ENCODE results near the gene NEMP1. TPM values are rescaled to one million over a fixed set of nuclear protein-coding genes. Genes with fewer than 3 reads are reported as not detected.
A peak's percentile ranks its signal among the peaks of the same experiment; 100 is the strongest.
"Not testable (repeated sequence)": the region's sequence is repeated elsewhere in the genome, so short reads cannot be mapped to it uniquely, and the experiment has no call there.

NEMP1 gene, protein sequence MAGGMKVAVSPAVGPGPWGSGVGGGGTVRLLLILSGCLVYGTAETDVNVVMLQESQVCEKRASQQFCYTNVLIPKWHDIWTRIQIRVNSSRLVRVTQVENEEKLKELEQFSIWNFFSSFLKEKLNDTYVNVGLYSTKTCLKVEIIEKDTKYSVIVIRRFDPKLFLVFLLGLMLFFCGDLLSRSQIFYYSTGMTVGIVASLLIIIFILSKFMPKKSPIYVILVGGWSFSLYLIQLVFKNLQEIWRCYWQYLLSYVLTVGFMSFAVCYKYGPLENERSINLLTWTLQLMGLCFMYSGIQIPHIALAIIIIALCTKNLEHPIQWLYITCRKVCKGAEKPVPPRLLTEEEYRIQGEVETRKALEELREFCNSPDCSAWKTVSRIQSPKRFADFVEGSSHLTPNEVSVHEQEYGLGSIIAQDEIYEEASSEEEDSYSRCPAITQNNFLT
- total RNA-seq, result 11.0 TPM

GRCh38 chr12:57078519-57079404 lies at the start of gene NEMP1:
TSS of gene NEMP1 (minus strand) at chr12:57078791. CDS start at chr12:57078745, 46 bp downstream.
- Histone ChIP-seq H3K9ac (ENCODE audit: low read depth in 1 of 3, low read length in 3 of 3) (peak within 1 kb of the TSS; percentile 79 to 81 (median 79)), H3K9me3 (ENCODE audit: control insufficient read depth in 3 of 3, low read length in 3 of 3) (no peaks in the 10 kb centered on the region), H3K27me3 (ENCODE audit: control insufficient read depth in 3 of 3, insufficient read depth in 3 of 3, low read length in 3 of 3) (no peaks in the 10 kb centered on the region), H3K27ac (ENCODE audit: low read depth, low read length) (peak within 1 kb of the TSS; percentile 87), H3K36me3 (ENCODE audit: control insufficient read depth in 3 of 3, insufficient read depth in 3 of 3, low read length in 3 of 3) (no peaks in the 10 kb centered on the region), H3K4me1 (ENCODE audit: control insufficient read depth in 3 of 3, insufficient read depth in 3 of 3, low read length in 3 of 3) (peaks cover 5 to 14% (median 12%) of the 10 kb centered on the region in 3 donors), H3K4me3 (ENCODE audit: low read length in 3 of 3) (peak within 1 kb of the TSS; percentile 78 to 85 (median 83))

GRCh38 chr12:57127726-57128518 lies 49.3 kb upstream of the NEMP1 start, which contains the start of gene LRP1:
TSS of gene LRP1 (plus strand) at chr12:57128483. CDS start at chr12:57128965, 482 bp downstream.
- Histone ChIP-seq H3K9me3 (ENCODE audit: control insufficient read depth in 3 of 3, low read length in 3 of 3) (no peaks in the 10 kb centered on the region), H3K4me3 (ENCODE audit: low read length in 3 of 3) (peak within 1 kb of the TSS; percentile 78 to 93 (median 86)), H3K27me3 (ENCODE audit: control insufficient read depth in 3 of 3, insufficient read depth in 3 of 3, low read length in 3 of 3) (no peaks in the 10 kb centered on the region), H3K9ac (ENCODE audit: low read depth in 1 of 3, low read length in 3 of 3) (peak within 1 kb of the TSS; percentile 81 to 92 (median 91)), H3K36me3 (ENCODE audit: control insufficient read depth in 3 of 3, insufficient read depth in 3 of 3, low read length in 3 of 3) (no peaks in the 10 kb centered on the region), H3K4me1 (ENCODE audit: control insufficient read depth in 3 of 3, insufficient read depth in 3 of 3, low read length in 3 of 3) (peaks cover 16 to 29% (median 29%) of the 10 kb centered on the region in 3 donors), H3K27ac (ENCODE audit: low read depth, low read length) (peak within 1 kb of the TSS; percentile 94)

- Histone ChIP-seq H3K4me3 (ENCODE audit: low read length in 3 of 3) (peak overlapping the region; percentile 78 to 93 (median 86)), H3K27ac (ENCODE audit: low read depth, low read length) (peak overlapping the region; percentile 94), H3K4me1 (ENCODE audit: control insufficient read depth in 3 of 3, insufficient read depth in 3 of 3, low read length in 3 of 3) (peaks cover 13 to 24% (median 22%) of the 10 kb centered on the region in 3 donors), H3K27me3 (ENCODE audit: control insufficient read depth in 3 of 3, insufficient read depth in 3 of 3, low read length in 3 of 3) (no peaks in the 10 kb centered on the region), H3K9ac (ENCODE audit: low read depth in 1 of 3, low read length in 3 of 3) (peak overlapping the region; percentile 43 to 92 (median 91)), H3K9me3 (ENCODE audit: control insufficient read depth in 3 of 3, low read length in 3 of 3) (no peaks in the 10 kb centered on the region), H3K36me3 (ENCODE audit: control insufficient read depth in 3 of 3, insufficient read depth in 3 of 3, low read length in 3 of 3) (no peaks in the 10 kb centered on the region)
Measured at GRCh38 chr12:57127101-57127725, 48.6 kb upstream of the NEMP1 start.

DNA sequence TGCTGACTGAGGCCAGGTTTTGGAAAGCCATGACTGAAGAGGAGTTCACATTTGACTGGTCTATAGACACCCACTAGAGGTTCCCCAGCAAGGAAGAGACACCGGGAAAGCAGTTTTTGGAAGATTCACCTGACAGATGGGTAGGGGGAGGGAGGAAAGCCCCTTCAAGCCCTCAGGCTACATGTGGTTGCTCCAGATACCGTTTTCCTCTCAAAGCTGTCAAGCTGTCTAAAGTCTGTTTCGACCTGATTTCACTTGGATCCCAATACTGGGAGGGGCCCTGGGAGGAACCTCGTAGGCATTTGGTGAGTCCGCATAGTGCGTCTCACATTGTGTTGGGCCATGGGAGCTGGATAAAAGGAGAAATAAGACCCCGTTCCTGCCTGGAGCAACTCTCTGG lies 48.0 kb upstream of the NEMP1 start:
- Histone ChIP-seq H3K4me3 (ENCODE audit: low read length in 3 of 3) (peak overlapping the region in 2 of 3 donors; percentile 86 to 93), H3K27me3 (ENCODE audit: control insufficient read depth in 3 of 3, insufficient read depth in 3 of 3, low read length in 3 of 3) (no peaks in the 10 kb centered on the region), H3K9ac (ENCODE audit: low read depth in 1 of 3, low read length in 3 of 3) (peak overlapping the region in 2 of 3 donors; percentile 91 to 92), H3K9me3 (ENCODE audit: control insufficient read depth in 3 of 3, low read length in 3 of 3) (no peaks in the 10 kb centered on the region), H3K36me3 (ENCODE audit: control insufficient read depth in 3 of 3, insufficient read depth in 3 of 3, low read length in 3 of 3) (no peaks in the 10 kb centered on the region), H3K4me1 (ENCODE audit: control insufficient read depth in 3 of 3, insufficient read depth in 3 of 3, low read length in 3 of 3) (peaks cover 7 to 18% (median 16%) of the 10 kb centered on the region in 3 donors), H3K27ac (ENCODE audit: low read depth, low read length) (peak overlapping the region; percentile 94)

DNA sequence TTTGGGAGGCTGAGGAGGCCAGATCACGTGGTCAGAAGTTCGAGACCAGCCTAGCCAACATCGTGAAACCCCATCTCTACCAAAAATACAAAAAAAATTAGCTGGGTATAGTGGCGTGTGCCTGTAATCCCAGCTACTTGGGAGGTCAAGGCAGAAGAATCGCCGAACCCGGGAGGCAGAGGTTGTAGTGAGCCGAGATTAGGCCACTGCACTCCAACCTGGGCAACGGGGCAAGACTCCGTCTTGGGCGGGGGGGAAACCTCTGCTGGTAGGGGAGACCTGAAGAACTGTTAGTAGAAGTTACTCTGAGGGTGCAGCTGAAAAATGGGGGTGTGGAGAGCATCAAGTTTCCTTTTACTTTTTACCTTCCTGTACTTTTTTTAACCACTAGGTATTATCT lies 47.5 kb upstream of the NEMP1 start:
- Histone ChIP-seq H3K4me3 (ENCODE audit: low read length in 3 of 3) (no peak overlapping the region), H3K27ac (ENCODE audit: low read depth, low read length) (no peak overlapping the region), H3K36me3 (ENCODE audit: control insufficient read depth in 3 of 3, insufficient read depth in 3 of 3, low read length in 3 of 3) (no peaks in the 10 kb centered on the region), H3K4me1 (ENCODE audit: control insufficient read depth in 3 of 3, insufficient read depth in 3 of 3, low read length in 3 of 3) (peaks cover 7 to 13% (median 13%) of the 10 kb centered on the region in 3 donors), H3K9me3 (ENCODE audit: control insufficient read depth in 3 of 3, low read length in 3 of 3) (no peaks in the 10 kb centered on the region), H3K9ac (ENCODE audit: low read depth in 1 of 3, low read length in 3 of 3) (no peak overlapping the region), H3K27me3 (ENCODE audit: control insufficient read depth in 3 of 3, insufficient read depth in 3 of 3, low read length in 3 of 3) (no peaks in the 10 kb centered on the region)

GRCh38 chr12:57124261-57124877 lies 45.8 kb upstream of the NEMP1 start:
- Histone ChIP-seq H3K27ac (ENCODE audit: low read depth, low read length) (no peak overlapping the region), H3K9ac (ENCODE audit: low read depth in 1 of 3, low read length in 3 of 3) (no peak overlapping the region), H3K4me1 (ENCODE audit: control insufficient read depth in 3 of 3, insufficient read depth in 3 of 3, low read length in 3 of 3) (peaks cover 7 to 9% (median 9%) of the 10 kb centered on the region in 3 donors), H3K4me3 (ENCODE audit: low read length in 3 of 3) (no peak overlapping the region), H3K9me3 (ENCODE audit: control insufficient read depth in 3 of 3, low read length in 3 of 3) (no peaks in the 10 kb centered on the region), H3K27me3 (ENCODE audit: control insufficient read depth in 3 of 3, insufficient read depth in 3 of 3, low read length in 3 of 3) (no peaks in the 10 kb centered on the region), H3K36me3 (ENCODE audit: control insufficient read depth in 3 of 3, insufficient read depth in 3 of 3, low read length in 3 of 3) (no peaks in the 10 kb centered on the region)

DNA sequence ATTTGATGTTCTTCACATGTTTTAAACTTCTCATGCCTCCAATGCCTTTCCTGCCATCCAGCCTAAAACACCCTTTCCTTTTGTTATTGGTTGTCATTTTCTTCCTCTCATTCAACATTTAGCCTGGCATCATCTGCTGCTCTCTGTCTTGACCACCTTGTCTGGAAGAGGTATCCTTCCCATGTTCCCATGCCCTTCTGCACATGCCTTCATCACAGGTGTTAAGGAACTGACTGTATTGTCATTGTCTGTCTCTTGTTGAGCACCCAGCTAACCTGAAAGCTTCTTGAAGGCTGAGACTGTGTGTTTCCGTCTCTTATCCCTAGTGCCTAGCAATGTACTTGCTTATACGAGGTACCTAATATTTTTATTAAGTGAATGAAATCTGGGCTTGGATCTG lies 45.2 kb upstream of the NEMP1 start:
- H3K9ac ChIP-seq (ENCODE audit: low read depth in 1 of 3, low read length in 3 of 3), result no peak overlapping the region
- peaks cover 9% of the 10 kb centered on the region in 3 donors for H3K4me1 ChIP-seq (ENCODE audit: control insufficient read depth in 3 of 3, insufficient read depth in 3 of 3, low read length in 3 of 3)
- no peaks in the 10 kb centered on the region for H3K36me3 ChIP-seq (ENCODE audit: control insufficient read depth in 3 of 3, insufficient read depth in 3 of 3, low read length in 3 of 3)
- H3K27me3 ChIP-seq (ENCODE audit: control insufficient read depth in 3 of 3, insufficient read depth in 3 of 3, low read length in 3 of 3), result no peaks in the 10 kb centered on the region
- H3K9me3 ChIP-seq (ENCODE audit: control insufficient read depth in 3 of 3, low read length in 3 of 3), result no peaks in the 10 kb centered on the region
- no peak overlapping the region for H3K4me3 ChIP-seq (ENCODE audit: low read length in 3 of 3)
- H3K27ac ChIP-seq (ENCODE audit: low read depth, low read length), result no peak overlapping the region

- H3K4me3 ChIP-seq (ENCODE audit: low read length in 3 of 3); H3K9me3 ChIP-seq (ENCODE audit: control insufficient read depth in 3 of 3, low read length in 3 of 3); H3K27me3 ChIP-seq (ENCODE audit: control insufficient read depth in 3 of 3, insufficient read depth in 3 of 3, low read length in 3 of 3); H3K36me3 ChIP-seq (ENCODE audit: control insufficient read depth in 3 of 3, insufficient read depth in 3 of 3, low read length in 3 of 3); H3K9ac ChIP-seq (ENCODE audit: low read depth in 1 of 3, low read length in 3 of 3); H3K27ac ChIP-seq (ENCODE audit: low read depth, low read length); H3K4me1 ChIP-seq (ENCODE audit: control insufficient read depth in 3 of 3, insufficient read depth in 3 of 3, low read length in 3 of 3): not testable (repeated sequence)
Measured at GRCh38 chr12:57120718-57121117, 42.1 kb upstream of the NEMP1 start.
